Panc1 (cell line): ENCODE results near the gene ZNF292. TPM values are rescaled to one million over a fixed set of nuclear protein-coding genes. Genes with fewer than 3 reads are reported as not detected.

Experiments used
- ATAC-seq: fragments of 200-7000 bp; cut with Tn5 transposase; 2 replicates; pipeline ENCODE4 v1.9.1; 2020; ENCODE audit warnings: mild to moderate bottlenecking, moderate library complexity
- BruUV-seq: library from RNA; stranded (reverse); fragments of 400-500 nt; replicated peaks from 2 replicates; lab custom pipeline; 2021; lab: Mats Ljungman, UMichigan
- CTCF ChIA-PET: fragments of 300-600 bp; sonication (Branson Sonifier 250); formaldehyde crosslinking; loops from one replicate; lab custom pipeline; 2022; ENCODE audit warnings: antibody characterized with exemption; lab: Charles Lee
- POLR2A ChIA-PET: fragments of 300-600 bp; sonication (Branson Sonifier 250); formaldehyde crosslinking; loops from one replicate; lab custom pipeline; 2022; ENCODE audit warnings: antibody characterized with exemption; lab: Charles Lee
- DNase-seq: peaks from one replicate; pipeline ENCODE4 v3.0.0-alpha.2; 2010; ENCODE audit warnings: low read depth, low spot score
- H3K27ac ChIP-seq: 2 replicates; pipeline ENCODE4 v1.5.1; 2011; ENCODE audit warnings: mild to moderate bottlenecking, low read length, inconsistent platforms
- H3K27me3 ChIP-seq: fragments of 200-500 bp; sonication (Bioruptor generic); 2 replicates; pipeline ENCODE4 v1.6.0; 2014; ENCODE audit warnings: low read length, inconsistent platforms; ENCODE audit not compliant: control insufficient read depth, insufficient read depth
- H3K36me3 ChIP-seq: fragments of 200-500 bp; sonication (Bioruptor generic); 2 replicates; pipeline ENCODE4 v1.5.1; 2014; ENCODE audit warnings: inconsistent platforms, mild to moderate bottlenecking, low read length, moderate library complexity; ENCODE audit not compliant: control insufficient read depth, insufficient read depth
- H3K4me1 ChIP-seq: 2 replicates; pipeline ENCODE4 v1.5.1; 2011; ENCODE audit warnings: inconsistent platforms, mild to moderate bottlenecking, low read length, moderate library complexity; ENCODE audit not compliant: control insufficient read depth, insufficient read depth
- H3K4me3 ChIP-seq, 2 experiments: 2 replicates each; pipeline ENCODE4 v1.5.1; 2011 to 2012; ENCODE audit warnings: low read depth in 2 of 2, low read length in 2 of 2, mild to moderate bottlenecking in 2 of 2, inconsistent platforms in 1 of 2, moderate library complexity in 1 of 2
- H3K9me3 ChIP-seq: fragments of 200-500 bp; sonication (Bioruptor generic); 2 replicates; pipeline ENCODE4 v1.5.1; 2014; ENCODE audit warnings: low read depth, mild to moderate bottlenecking, inconsistent platforms, low read length, moderate library complexity; ENCODE audit not compliant: control insufficient read depth, insufficient read depth
- POLR2AphosphoS5 ChIP-seq: IDR thresholded peaks from 2 replicates; pipeline ENCODE4 v1.6.1; 2012; ENCODE audit warnings: mild to moderate bottlenecking, low read depth, low read length, moderate library complexity
- SIN3A ChIP-seq: IDR thresholded peaks from 2 replicates; pipeline ENCODE4 v1.6.1; 2012; ENCODE audit warnings: low read depth, mild to moderate bottlenecking, low read length, moderate library complexity, borderline replicate concordance; ENCODE audit not compliant: insufficient read depth
- TCF7L2 ChIP-seq: IDR thresholded peaks from 2 replicates; pipeline ENCODE4 v1.6.1; 2011; ENCODE audit warnings: mild to moderate bottlenecking, low read depth, low read length, inconsistent platforms
- in situ Hi-C: cut with HindIII; loops from 2 replicates; pipeline ENCODE4 v1.10.0; 2016; ENCODE audit warnings: low sequenced_read_pairs, low pct_unique_long_range_greater_than_20kb
- intact Hi-C: fragments of 100-400 bp; cut with micrococcal nuclease; formaldehyde crosslinking; loops from one replicate; pipeline ENCODE4 v1.10.0; 2022; ENCODE audit not compliant: unreplicated experiment
- total RNA-seq: library from RNA; stranded (reverse); gene quantifications from one replicate; pipeline ENCODE4 v1.2.1, GENCODE V29; 2021; ENCODE audit not compliant: unreplicated experiment
- TF ChIP-seq, protein P1 (sequence below), 2 experiments: IDR thresholded peaks; 2 replicates each; pipeline ENCODE4 v1.6.1; 2011 to 2012; ENCODE audit warnings: low read depth in 2 of 2, control low read depth in 1 of 2, low read length in 1 of 2, mild to moderate bottlenecking in 1 of 2, moderate library complexity in 1 of 2; ENCODE audit not compliant: insufficient read depth in 1 of 2
- TF ChIP-seq, protein P2 (sequence below): fragments of 450-650 bp; IDR thresholded peaks from 2 replicates; pipeline ENCODE4 v1.5.1; 2017; ENCODE audit warnings: mild to moderate bottlenecking

ZNF292 gene
- total RNA-seq, 1 experiment from 2014 or later, result 38.2 TPM

DNA sequence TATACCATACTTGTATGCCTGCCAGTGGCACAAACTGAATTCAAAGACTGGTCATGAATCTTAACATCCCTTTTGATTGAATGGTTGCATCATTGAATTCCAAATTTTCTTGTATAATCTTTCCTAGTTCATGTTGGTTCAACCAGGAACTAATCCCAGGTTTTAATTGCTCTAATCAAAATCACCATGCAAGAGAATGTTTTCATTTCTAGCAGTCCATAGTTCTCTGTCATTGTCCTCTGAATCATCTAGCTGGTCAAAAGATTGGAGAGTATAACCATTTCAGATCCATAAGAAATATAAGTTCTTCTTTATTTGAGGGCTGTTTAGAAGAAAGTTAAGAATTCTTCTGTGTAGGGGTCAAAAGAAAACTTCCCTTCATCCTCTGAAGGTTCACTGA is 57.2 kb downstream of the ZNF292 start:
- no TSS peak for BruUV-seq
- DNase-seq (no peak), ATAC-seq (no peak)
- in situ Hi-C loops (no loop called here), intact Hi-C loops (no loop called here)
- Histone ChIP-seq H3K4me1 (peaks cover 33% of the 10 kb centered on the region), H3K27me3 (no peaks in the 10 kb centered on the region), H3K36me3 (peaks cover 7% of the 10 kb centered on the region; the same call in 1 of the 2 replicates), H3K27ac (no peak overlapping the region), H3K4me3 (no peak overlapping the region), H3K9me3 (no peaks in the 10 kb centered on the region)
- ChIA-PET CTCF (no interaction called here), POLR2A (no interaction called here)
- TF ChIP-seq TCF7L2, result no peak
- no peak for TF ChIP-seq POLR2AphosphoS5
- TF ChIP-seq, protein P1, sequence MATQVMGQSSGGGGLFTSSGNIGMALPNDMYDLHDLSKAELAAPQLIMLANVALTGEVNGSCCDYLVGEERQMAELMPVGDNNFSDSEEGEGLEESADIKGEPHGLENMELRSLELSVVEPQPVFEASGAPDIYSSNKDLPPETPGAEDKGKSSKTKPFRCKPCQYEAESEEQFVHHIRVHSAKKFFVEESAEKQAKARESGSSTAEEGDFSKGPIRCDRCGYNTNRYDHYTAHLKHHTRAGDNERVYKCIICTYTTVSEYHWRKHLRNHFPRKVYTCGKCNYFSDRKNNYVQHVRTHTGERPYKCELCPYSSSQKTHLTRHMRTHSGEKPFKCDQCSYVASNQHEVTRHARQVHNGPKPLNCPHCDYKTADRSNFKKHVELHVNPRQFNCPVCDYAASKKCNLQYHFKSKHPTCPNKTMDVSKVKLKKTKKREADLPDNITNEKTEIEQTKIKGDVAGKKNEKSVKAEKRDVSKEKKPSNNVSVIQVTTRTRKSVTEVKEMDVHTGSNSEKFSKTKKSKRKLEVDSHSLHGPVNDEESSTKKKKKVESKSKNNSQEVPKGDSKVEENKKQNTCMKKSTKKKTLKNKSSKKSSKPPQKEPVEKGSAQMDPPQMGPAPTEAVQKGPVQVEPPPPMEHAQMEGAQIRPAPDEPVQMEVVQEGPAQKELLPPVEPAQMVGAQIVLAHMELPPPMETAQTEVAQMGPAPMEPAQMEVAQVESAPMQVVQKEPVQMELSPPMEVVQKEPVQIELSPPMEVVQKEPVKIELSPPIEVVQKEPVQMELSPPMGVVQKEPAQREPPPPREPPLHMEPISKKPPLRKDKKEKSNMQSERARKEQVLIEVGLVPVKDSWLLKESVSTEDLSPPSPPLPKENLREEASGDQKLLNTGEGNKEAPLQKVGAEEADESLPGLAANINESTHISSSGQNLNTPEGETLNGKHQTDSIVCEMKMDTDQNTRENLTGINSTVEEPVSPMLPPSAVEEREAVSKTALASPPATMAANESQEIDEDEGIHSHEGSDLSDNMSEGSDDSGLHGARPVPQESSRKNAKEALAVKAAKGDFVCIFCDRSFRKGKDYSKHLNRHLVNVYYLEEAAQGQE (IDR thresholded peaks at IDR 0.05; ENCODE audit: insufficient read depth in 1 of 2, low read depth in 2 of 2, low read length in 1 of 2), result no peak
- TF ChIP-seq SIN3A, result no peak
- TF ChIP-seq, protein P2, sequence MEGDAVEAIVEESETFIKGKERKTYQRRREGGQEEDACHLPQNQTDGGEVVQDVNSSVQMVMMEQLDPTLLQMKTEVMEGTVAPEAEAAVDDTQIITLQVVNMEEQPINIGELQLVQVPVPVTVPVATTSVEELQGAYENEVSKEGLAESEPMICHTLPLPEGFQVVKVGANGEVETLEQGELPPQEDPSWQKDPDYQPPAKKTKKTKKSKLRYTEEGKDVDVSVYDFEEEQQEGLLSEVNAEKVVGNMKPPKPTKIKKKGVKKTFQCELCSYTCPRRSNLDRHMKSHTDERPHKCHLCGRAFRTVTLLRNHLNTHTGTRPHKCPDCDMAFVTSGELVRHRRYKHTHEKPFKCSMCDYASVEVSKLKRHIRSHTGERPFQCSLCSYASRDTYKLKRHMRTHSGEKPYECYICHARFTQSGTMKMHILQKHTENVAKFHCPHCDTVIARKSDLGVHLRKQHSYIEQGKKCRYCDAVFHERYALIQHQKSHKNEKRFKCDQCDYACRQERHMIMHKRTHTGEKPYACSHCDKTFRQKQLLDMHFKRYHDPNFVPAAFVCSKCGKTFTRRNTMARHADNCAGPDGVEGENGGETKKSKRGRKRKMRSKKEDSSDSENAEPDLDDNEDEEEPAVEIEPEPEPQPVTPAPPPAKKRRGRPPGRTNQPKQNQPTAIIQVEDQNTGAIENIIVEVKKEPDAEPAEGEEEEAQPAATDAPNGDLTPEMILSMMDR, result no peak

DNA sequence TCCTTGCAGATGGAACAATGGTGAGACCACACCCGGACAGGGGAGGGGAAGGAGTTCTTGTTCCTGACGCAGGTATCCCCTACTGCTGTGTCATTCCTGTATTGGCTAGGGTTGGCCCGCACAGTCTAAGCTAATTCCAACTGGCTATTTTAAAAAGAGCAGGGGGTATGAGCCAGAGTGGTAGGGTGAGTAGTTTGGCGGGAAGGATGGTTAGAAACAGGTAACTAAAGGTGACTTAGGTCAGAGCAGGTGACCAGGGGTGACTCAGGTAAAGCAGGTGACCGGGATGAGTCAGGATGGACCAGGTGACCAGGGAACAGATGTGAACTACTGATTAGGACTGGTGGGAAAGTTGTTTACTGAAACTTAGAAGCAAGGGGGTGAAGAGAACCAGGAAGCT is 58.0 kb downstream of the ZNF292 start:
- TF ChIP-seq TCF7L2, result no peak
- TF ChIP-seq, protein P2, result no peak
- TF ChIP-seq POLR2AphosphoS5, result no peak
- TF ChIP-seq, protein P1 (IDR thresholded peaks at IDR 0.05; ENCODE audit: insufficient read depth in 1 of 2, low read depth in 2 of 2, low read length in 1 of 2), result no peak
- no peak for TF ChIP-seq SIN3A
- ChIA-PET CTCF (no interaction called here), POLR2A (no interaction called here)
- no peak for ATAC-seq
- intact Hi-C loops, result no loop called here
- peaks cover 14% of the 10 kb centered on the region for H3K36me3 ChIP-seq
- H3K4me1 ChIP-seq, result peaks cover 33% of the 10 kb centered on the region
- no peaks in the 10 kb centered on the region for H3K9me3 ChIP-seq
- no peak for DNase-seq
- no peak overlapping the region for H3K27ac ChIP-seq
- in situ Hi-C loops, result no loop called here
- H3K27me3 ChIP-seq, result no peaks in the 10 kb centered on the region
- H3K4me3 ChIP-seq, result no peak overlapping the region
- no TSS peak for BruUV-seq
